Stimulated activated CD4-positive, alpha-beta T cell treated with anti-CD3 and anti-CD28 coated beads, Interleukin-4, amount 100 ng/mL, for 1 hour (primary cell): ENCODE results near the gene AOPEP.

Source experiments
- DNase-seq: peaks from one replicate; pipeline ENCODE4 v3.0.0-alpha.2; 2020

Gene AOPEP

DNA sequence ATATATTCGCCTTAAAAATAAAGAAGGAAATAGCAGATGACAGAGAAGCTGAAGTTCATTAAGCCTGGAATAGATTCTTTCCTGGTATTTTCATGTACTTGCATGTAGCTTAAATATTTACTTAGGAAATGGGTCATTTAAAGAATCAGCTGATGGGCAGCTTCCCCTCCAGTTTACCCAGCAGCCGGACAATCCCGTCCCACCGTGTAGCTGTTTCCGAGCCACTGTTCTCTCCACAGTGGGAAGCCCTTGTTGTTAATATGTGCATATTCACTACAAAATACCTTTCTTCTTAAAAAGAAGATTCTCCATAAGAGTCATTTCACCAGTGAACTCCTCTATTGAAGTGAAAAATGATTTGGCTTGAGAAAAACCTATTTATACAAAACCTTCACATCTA lies 404.0 kb downstream of the AOPEP start:
- DNase-seq: no peak

DNA sequence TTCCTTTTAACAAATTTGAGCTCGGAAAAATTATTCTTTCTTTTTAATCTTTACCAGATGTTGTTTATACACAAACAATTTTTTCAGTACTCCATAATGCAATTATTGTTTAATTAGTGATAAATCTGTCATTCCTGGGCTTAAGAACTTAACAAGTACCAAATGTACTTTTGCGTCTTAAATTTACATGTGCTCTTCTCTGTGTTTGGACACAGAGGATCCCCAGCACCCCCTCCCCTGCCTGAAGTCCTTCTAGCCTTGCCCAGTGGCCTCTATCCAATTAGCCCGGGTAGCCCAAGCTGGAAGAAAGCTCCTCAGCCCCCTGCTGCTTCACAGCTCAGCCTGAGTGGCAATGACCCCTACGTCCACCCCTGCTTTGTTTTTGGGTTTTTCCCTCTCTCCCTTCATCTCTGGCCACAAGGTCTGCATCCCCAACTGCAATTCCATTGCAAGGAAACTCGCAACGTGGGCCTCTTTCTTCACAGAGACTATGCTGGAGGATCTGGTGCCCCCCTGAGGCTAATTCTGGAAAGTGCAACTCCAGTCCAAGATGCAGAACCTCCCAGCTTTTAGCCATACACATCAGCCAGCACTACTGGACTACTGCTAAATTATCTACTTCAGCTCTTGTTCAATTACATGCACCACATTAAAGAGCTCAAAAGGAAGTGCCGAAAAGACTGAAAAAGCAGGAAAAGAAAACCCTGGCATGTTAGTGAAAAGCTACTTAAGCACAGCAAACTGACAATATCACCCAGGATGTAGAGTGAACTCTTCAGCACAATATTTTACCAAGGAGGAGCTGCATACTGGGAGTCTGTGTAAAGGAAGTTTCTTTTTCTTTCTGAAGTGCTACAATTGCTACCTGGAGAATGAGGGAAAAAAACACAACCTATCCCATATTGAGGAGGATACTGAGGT lies 404.8 kb downstream of the AOPEP start:
- DNase-seq: peak; percentile 45

DNA sequence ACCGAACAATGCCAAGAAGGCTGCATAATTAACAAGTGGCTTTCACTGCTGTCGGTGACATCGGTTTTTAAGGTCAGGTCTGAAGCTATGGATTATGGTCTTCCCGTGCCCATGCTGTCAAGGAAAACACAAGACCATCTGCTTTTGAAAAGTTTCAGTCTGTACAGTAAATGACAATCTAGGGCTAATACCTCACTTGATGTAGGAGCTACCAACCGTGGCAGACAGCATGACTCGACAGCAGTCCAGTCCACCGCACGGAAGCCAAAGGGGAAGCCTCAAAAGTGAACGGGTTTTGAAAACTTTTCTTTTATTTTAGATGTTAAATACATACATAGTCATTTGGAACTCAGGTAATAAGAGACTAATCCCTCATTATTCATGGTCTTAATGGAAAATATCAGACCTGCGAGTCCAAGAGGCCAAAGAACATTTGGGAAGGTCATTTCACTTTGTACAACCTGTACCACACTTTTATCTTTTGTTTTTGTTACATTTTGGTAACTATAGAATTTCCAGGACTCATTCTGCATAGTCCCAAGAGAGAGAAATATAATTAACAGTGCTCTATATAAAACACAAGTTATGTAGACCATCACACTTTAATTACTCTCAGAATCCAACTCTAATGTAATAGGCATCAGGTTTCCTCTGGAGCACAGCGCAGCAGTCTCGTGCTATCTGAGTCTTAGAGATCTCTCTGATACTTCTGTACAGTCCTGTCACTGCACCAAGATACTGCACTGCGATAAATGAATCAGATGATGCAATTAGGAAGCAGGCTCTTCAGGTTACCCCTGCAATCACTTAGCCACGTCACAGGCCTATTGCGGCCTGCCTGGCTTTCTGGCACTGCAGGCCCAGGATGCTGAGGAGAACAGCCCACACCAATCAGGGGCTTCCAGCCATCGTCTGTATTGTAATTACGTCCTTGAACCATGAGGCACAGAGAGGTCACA lies 406.1 kb downstream of the AOPEP start:
- no peak for DNase-seq

DNA sequence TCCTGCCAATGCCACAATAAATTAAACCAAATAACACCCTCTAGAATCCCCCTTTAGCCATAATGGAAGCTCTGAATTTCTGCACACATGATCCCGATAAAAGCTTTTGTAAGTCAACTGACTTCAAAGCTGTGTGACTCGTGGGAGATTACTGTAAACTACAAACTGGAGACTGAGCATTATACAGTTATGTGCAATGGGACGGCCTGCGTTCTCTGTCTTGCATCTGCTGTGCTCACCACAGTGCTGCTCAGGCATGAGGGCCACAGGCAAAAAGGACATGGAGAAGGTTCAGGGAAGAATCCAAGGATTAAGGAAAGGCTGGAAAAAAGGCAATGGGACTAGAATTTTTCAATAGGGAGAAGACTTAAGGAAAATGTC lies 406.8 kb downstream of the AOPEP start:
- DNase-seq: no peak

DNA sequence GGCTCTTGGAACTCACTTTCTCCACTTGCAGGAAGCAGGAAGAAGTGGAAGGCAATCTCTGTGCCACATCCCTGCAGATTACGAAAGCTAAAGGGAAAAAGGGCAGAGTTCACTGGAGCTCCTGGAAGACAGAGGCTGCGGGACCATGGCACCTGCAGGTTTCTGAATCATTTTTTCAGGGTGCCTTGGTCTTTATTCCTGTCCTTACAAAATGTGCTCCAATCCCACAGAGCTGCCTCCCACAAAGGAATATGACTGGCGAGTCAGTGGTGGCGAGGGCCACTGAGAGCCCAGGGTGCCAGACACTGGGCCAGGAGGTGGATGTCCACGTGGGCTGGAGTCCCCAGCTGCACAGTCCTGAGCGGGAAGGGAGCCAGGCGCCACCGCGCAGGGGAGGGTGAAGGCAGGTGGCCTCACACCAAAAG lies 408.0 kb downstream of the AOPEP start:
- no peak for DNase-seq

DNA sequence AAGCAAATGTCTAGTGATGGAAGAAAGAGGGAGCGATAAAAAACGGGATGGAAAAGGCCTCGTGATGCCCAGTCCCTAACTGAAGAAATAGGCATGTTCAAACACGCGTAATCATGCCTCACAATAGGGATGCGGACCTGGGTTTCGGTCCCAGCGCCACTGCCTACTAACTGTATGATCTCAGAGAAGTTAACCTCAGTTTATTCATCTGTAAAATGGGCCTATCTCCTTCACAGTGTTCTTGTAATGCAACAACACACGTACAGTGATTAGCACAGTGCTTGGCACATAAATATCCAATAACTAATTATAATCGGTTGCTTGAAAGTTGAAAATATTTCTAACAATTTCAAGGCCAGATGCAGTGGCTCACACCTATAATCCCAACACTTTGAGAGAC lies 409.3 kb downstream of the AOPEP start:
- DNase-seq: no peak
